ENCODE results near the gene PDE11A. TPM values are rescaled to one million over a fixed set of nuclear protein-coding genes. Genes with fewer than 3 reads are reported as not detected.

The PDE11A gene
- total and polyA plus RNA-seq, 2 experiments from 2014 or later: 0.08 to 0.73 TPM

DNA sequence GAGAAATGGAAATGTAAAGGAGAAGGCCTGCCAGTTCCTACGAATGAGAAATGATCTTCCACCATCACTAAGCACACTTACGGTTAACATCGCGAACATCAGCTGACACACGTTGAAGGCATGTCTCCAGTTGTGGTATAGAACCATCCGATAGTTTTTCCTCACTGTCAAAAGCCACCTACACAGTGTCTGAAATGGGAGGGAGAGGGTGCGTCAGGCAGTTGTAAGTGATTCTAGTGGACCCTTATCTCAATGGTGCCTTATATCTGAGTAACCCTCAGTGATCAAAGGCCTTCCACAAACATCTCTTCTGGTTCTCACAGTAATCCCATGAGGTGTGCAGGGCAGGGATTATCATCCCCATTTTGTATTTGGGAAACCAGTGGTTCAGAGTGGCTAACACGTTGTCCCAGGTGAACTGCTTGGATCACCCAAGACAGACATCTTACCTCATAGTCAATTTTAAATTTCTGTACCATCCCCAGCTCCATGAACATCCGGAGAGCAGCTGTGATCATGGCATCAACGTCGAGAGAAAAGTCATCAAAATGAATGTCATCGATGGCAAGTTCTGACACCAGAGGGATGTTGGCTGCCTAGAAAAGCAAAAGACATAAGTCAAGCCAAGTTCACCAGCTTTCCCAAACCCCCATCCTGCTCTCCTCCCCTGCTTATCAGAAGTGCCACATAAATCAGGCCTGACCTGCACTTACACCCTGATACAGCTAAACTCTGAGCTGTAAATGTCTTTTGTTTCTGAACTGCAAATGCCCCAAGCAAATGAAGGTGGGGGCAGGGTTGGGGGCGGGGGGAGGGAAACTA lies 344.8 kb downstream of the PDE11A start:
- TF ChIP-seq, protein P1, sequence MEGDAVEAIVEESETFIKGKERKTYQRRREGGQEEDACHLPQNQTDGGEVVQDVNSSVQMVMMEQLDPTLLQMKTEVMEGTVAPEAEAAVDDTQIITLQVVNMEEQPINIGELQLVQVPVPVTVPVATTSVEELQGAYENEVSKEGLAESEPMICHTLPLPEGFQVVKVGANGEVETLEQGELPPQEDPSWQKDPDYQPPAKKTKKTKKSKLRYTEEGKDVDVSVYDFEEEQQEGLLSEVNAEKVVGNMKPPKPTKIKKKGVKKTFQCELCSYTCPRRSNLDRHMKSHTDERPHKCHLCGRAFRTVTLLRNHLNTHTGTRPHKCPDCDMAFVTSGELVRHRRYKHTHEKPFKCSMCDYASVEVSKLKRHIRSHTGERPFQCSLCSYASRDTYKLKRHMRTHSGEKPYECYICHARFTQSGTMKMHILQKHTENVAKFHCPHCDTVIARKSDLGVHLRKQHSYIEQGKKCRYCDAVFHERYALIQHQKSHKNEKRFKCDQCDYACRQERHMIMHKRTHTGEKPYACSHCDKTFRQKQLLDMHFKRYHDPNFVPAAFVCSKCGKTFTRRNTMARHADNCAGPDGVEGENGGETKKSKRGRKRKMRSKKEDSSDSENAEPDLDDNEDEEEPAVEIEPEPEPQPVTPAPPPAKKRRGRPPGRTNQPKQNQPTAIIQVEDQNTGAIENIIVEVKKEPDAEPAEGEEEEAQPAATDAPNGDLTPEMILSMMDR (conservative IDR thresholded peaks at IDR 0.05; ENCODE audit: low read depth in 2 of 2): no peak
- TF ChIP-seq NANOG (IDR thresholded peaks at IDR 0.05; ENCODE audit: borderline replicate concordance) (no peak), EZH2 (IDR thresholded peaks at IDR 0.05; ENCODE audit: low read depth, unreplicated experiment) (no peak), EZH2phosphoT487 (IDR thresholded peaks at IDR 0.05; ENCODE audit: unreplicated experiment) (no peak), REST (IDR thresholded peaks at IDR 0.05; ENCODE audit: unreplicated experiment) (no peak), JUNB (IDR thresholded peaks at IDR 0.05; ENCODE audit: unreplicated experiment) (no peak), ZNF331 (CRISPR knock-in tag; IDR thresholded peaks at IDR 0.05; ENCODE audit: low read depth) (no peak)
- TF ChIP-seq, protein P2, sequence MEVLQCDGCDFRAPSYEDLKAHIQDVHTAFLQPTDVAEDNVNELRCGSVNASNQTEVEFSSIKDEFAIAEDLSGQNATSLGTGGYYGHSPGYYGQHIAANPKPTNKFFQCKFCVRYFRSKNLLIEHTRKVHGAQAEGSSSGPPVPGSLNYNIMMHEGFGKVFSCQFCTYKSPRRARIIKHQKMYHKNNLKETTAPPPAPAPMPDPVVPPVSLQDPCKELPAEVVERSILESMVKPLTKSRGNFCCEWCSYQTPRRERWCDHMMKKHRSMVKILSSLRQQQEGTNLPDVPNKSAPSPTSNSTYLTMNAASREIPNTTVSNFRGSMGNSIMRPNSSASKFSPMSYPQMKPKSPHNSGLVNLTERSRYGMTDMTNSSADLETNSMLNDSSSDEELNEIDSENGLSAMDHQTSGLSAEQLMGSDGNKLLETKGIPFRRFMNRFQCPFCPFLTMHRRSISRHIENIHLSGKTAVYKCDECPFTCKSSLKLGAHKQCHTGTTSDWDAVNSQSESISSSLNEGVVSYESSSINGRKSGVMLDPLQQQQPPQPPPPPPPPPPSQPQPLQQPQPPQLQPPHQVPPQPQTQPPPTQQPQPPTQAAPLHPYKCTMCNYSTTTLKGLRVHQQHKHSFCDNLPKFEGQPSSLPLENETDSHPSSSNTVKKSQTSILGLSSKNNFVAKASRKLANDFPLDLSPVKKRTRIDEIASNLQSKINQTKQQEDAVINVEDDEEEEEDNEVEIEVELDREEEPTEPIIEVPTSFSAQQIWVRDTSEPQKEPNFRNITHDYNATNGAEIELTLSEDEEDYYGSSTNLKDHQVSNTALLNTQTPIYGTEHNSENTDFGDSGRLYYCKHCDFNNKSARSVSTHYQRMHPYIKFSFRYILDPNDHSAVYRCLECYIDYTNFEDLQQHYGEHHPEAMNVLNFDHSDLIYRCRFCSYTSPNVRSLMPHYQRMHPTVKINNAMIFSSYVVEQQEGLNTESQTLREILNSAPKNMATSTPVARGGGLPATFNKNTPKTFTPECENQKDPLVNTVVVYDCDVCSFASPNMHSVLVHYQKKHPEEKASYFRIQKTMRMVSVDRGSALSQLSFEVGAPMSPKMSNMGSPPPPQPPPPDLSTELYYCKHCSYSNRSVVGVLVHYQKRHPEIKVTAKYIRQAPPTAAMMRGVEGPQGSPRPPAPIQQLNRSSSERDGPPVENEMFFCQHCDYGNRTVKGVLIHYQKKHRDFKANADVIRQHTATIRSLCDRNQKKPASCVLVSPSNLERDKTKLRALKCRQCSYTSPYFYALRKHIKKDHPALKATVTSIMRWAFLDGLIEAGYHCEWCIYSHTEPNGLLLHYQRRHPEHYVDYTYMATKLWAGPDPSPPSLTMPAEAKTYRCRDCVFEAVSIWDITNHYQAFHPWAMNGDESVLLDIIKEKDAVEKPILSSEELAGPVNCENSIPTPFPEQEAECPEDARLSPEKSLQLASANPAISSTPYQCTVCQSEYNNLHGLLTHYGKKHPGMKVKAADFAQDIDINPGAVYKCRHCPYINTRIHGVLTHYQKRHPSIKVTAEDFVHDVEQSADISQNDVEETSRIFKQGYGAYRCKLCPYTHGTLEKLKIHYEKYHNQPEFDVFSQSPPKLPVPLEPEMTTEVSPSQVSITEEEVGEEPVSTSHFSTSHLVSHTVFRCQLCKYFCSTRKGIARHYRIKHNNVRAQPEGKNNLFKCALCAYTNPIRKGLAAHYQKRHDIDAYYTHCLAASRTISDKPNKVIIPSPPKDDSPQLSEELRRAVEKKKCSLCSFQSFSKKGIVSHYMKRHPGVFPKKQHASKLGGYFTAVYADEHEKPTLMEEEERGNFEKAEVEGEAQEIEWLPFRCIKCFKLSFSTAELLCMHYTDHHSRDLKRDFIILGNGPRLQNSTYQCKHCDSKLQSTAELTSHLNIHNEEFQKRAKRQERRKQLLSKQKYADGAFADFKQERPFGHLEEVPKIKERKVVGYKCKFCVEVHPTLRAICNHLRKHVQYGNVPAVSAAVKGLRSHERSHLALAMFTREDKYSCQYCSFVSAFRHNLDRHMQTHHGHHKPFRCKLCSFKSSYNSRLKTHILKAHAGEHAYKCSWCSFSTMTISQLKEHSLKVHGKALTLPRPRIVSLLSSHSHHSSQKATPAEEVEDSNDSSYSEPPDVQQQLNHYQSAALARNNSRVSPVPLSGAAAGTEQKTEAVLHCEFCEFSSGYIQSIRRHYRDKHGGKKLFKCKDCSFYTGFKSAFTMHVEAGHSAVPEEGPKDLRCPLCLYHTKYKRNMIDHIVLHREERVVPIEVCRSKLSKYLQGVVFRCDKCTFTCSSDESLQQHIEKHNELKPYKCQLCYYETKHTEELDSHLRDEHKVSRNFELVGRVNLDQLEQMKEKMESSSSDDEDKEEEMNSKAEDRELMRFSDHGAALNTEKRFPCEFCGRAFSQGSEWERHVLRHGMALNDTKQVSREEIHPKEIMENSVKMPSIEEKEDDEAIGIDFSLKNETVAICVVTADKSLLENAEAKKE (CRISPR knock-in tag; IDR thresholded peaks at IDR 0.05): no peak
- Histone ChIP-seq H3K27me3 (ENCODE audit: insufficient read depth) (peaks cover 76% of the 10 kb centered on the region), H3K4me1 (ENCODE audit: insufficient read depth) (0 out of 2 replicates have a peak, but pooled peaks cover 2% of the 10 kb centered on the region), H3K79me2 (replicated peaks; ENCODE audit: insufficient read depth) (no peaks in the 10 kb centered on the region), H3K27ac (ENCODE audit: low read depth) (no peak overlapping the region), H3K4me2 (no peak overlapping the region), H3F3A (replicated peaks; ENCODE audit: low read depth) (no peaks in the 10 kb centered on the region), H2AFZ (no peak overlapping the region), H3K36me3 (ENCODE audit: insufficient read depth) (no peaks in the 10 kb centered on the region), H4K20me1 (replicated peaks; ENCODE audit: insufficient read depth) (0 out of 2 replicates have a peak, but pooled peaks cover 6% of the 10 kb centered on the region), H3K4me3 (no peak overlapping the region), H3K9me2 (ENCODE audit: insufficient read depth) (no peaks in the 10 kb centered on the region)
- peaks cover 16% of the 10 kb centered on the region for H3K4me1 Mint-ChIP-seq
- no peak overlapping the region for H3K4me3 Mint-ChIP-seq
- no peak for ATAC-seq
- DNase-seq (ENCODE audit: low spot score): no peak
- H3K27me3 Mint-ChIP-seq (ENCODE audit: insufficient read depth, low read depth, poor library complexity): peaks cover 53% of the 10 kb centered on the region
- H3K27ac Mint-ChIP-seq: no peak overlapping the region
- H3K36me3 Mint-ChIP-seq (ENCODE audit: low read depth): no peaks in the 10 kb centered on the region
- H3K9me3 Mint-ChIP-seq: no peaks in the 10 kb centered on the region; the same call in 2 of the 3 replicates
